Measurements from ENCODE around the gene TMEM51.

DNA sequence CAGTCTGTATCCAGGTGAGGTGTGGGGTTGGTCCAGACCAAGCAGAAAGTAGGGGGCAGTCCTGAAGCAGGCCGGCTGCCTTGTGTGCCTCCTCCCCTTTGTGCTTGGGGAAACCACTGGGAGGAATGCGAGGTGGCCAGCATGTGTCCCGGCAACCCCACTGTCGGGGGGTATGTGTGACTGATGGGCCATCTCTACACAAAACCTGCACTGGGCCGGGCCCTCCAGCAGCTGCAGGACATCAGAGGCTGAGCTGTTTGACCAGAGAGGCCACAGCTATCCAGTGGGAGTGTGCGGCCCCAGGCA is 33.3 kb downstream of the TMEM51 start:
- no peak for TF ChIP-seq POLR2A (IDR thresholded peaks at IDR 0.05)
- TF ChIP-seq, protein P1, sequence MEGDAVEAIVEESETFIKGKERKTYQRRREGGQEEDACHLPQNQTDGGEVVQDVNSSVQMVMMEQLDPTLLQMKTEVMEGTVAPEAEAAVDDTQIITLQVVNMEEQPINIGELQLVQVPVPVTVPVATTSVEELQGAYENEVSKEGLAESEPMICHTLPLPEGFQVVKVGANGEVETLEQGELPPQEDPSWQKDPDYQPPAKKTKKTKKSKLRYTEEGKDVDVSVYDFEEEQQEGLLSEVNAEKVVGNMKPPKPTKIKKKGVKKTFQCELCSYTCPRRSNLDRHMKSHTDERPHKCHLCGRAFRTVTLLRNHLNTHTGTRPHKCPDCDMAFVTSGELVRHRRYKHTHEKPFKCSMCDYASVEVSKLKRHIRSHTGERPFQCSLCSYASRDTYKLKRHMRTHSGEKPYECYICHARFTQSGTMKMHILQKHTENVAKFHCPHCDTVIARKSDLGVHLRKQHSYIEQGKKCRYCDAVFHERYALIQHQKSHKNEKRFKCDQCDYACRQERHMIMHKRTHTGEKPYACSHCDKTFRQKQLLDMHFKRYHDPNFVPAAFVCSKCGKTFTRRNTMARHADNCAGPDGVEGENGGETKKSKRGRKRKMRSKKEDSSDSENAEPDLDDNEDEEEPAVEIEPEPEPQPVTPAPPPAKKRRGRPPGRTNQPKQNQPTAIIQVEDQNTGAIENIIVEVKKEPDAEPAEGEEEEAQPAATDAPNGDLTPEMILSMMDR (IDR thresholded peaks at IDR 0.05): no peak

Measured in body of pancreas (tissue), 4 donors.